Nephron progenitor cell (in vitro differentiated cells): ENCODE results near the gene PDILT.
A peak's percentile ranks its signal among the peaks of the same experiment; 100 is the strongest.

Experiments used
- DNase-seq: peaks from one replicate; pipeline ENCODE4 v3.0.0; 2021
- H3K27ac Mint-ChIP-seq: 2 replicates; pipeline ENCODE4 v1.8.0; 2021; ENCODE audit warnings: mild to moderate bottlenecking, moderate library complexity, mixed read lengths
- H3K27me3 Mint-ChIP-seq: 2 replicates; pipeline ENCODE4 v1.8.0; 2021; ENCODE audit warnings: mild to moderate bottlenecking, low read depth, mixed read lengths; ENCODE audit not compliant: poor library complexity
- H3K36me3 Mint-ChIP-seq: 2 replicates; pipeline ENCODE4 v1.8.0; 2021; ENCODE audit warnings: low read depth, mixed read lengths
- H3K4me1 Mint-ChIP-seq: 2 replicates; pipeline ENCODE4 v1.8.0; 2021; ENCODE audit warnings: mixed read lengths
- H3K4me3 Mint-ChIP-seq: 2 replicates; pipeline ENCODE4 v1.8.0; 2021; ENCODE audit warnings: mild to moderate bottlenecking, moderate library complexity, mixed read lengths
- H3K9me3 Mint-ChIP-seq: 2 replicates; pipeline ENCODE4 v1.8.0; 2021; ENCODE audit warnings: mild to moderate bottlenecking, moderate library complexity, mixed read lengths
- TF ChIP-seq, protein P1 (sequence below): fragments of 200-600 bp; sonication (generic); IDR thresholded peaks from 2 replicates; pipeline ENCODE4 v1.5.0; 2021; ENCODE audit warnings: antibody characterized with exemption

The PDILT gene

GRCh38 chr16:20339744-20340143 lies 64.8 kb downstream of the PDILT start:
- Mint-ChIP-seq H3K36me3 (no peaks in the 10 kb centered on the region), H3K9me3 (peaks cover 10% of the 10 kb centered on the region), H3K27ac (no peak overlapping the region), H3K4me1 (no peaks in the 10 kb centered on the region), H3K27me3 (peaks cover 20% of the 10 kb centered on the region), H3K4me3 (no peak overlapping the region)
- DNase-seq: no peak
- TF ChIP-seq, protein P1, sequence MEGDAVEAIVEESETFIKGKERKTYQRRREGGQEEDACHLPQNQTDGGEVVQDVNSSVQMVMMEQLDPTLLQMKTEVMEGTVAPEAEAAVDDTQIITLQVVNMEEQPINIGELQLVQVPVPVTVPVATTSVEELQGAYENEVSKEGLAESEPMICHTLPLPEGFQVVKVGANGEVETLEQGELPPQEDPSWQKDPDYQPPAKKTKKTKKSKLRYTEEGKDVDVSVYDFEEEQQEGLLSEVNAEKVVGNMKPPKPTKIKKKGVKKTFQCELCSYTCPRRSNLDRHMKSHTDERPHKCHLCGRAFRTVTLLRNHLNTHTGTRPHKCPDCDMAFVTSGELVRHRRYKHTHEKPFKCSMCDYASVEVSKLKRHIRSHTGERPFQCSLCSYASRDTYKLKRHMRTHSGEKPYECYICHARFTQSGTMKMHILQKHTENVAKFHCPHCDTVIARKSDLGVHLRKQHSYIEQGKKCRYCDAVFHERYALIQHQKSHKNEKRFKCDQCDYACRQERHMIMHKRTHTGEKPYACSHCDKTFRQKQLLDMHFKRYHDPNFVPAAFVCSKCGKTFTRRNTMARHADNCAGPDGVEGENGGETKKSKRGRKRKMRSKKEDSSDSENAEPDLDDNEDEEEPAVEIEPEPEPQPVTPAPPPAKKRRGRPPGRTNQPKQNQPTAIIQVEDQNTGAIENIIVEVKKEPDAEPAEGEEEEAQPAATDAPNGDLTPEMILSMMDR: no peak

- Mint-ChIP-seq H3K27ac (no peak overlapping the region), H3K9me3 (peaks cover 10% of the 10 kb centered on the region), H3K27me3 (peaks cover 20% of the 10 kb centered on the region), H3K4me3 (no peak overlapping the region), H3K36me3 (no peaks in the 10 kb centered on the region), H3K4me1 (peaks cover 4% of the 10 kb centered on the region)
- TF ChIP-seq, protein P1: no peak
- DNase-seq: no peak
Measured at GRCh38 chr16:20336955-20337354, 67.6 kb downstream of the PDILT start.

DNA sequence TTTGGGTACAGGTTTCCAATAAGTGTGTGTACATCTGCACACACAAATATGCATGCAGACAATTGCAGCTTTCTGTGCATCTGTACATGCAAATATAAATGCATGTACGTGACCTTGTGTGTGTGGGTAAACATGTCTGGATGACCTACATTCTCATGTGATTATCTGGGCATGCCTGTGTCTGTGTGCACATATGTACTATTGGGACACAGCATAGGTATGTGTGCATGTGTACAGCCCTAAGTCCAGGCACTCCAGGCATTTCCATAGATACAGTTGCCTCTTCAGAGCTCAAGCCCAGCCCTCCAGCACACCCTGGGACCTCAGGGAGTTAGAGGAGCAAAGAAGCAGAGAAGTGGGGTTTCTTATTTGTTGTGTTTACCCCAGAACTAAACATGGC lies 70.1 kb downstream of the PDILT start:
- DNase-seq: no peak
- Mint-ChIP-seq H3K36me3 (no peaks in the 10 kb centered on the region), H3K9me3 (peaks cover 10% of the 10 kb centered on the region), H3K4me3 (no peak overlapping the region), H3K4me1 (peaks cover 4% of the 10 kb centered on the region), H3K27me3 (peaks cover 24% of the 10 kb centered on the region), H3K27ac (no peak overlapping the region)
- TF ChIP-seq, protein P1: no peak

- Mint-ChIP-seq H3K4me3 (no peak overlapping the region), H3K9me3 (peaks cover 10% of the 10 kb centered on the region), H3K27me3 (peaks cover 21% of the 10 kb centered on the region), H3K27ac (no peak overlapping the region), H3K4me1 (peaks cover 4% of the 10 kb centered on the region), H3K36me3 (no peaks in the 10 kb centered on the region)
- DNase-seq: peak; percentile 4
- TF ChIP-seq, protein P1: no peak
Measured at GRCh38 chr16:20333120-20333519, 71.4 kb downstream of the PDILT start.

DNA sequence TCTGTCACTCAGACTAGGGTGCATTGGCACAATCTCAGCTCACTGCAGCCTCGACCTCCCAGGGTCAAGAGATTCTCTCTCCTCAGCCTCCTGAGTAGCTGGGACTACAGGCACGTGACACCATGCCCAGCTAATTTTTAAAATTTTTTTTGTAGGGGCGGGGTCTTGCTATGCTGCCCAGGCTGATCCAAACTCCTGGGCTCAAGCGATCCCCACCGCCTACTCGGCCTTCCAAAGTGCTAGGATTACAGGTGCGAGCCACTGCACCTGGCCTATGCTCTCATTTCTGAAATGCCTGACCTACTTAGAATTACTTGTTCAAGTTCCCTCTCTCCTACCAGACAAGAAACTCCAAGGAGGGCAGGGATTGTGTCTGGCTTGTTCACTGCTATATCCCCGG lies 72.1 kb downstream of the PDILT start:
- TF ChIP-seq, protein P1: no peak

DNA sequence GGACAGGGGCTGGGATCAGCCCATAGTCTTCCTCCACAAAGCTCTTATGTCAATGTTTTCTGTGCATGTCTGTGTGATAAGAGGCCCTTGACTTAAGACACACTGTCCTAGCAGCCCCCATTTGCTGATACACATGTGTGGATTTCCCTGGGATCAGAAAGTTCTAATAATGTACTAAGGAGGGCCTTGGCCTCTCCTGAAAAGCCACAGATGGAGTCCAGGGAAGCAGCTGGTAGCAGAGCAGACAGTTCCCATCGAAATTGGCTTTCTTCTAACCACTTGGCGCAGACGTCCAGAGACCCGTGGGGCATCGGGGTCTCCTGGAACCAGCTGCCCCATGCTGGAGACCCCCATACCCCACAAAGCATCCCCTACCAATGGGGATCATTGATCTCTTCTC lies 72.9 kb downstream of the PDILT start:
- Mint-ChIP-seq H3K9me3 (peaks cover 5% of the 10 kb centered on the region), H3K4me3 (no peak overlapping the region), H3K27me3 (peaks cover 15% of the 10 kb centered on the region), H3K4me1 (peaks cover 4% of the 10 kb centered on the region), H3K36me3 (no peaks in the 10 kb centered on the region), H3K27ac (no peak overlapping the region)
- DNase-seq: no peak
- TF ChIP-seq, protein P1: no peak

More for the DNA sequence above, 72.1 kb downstream of the PDILT start:
- Mint-ChIP-seq H3K27me3 (peaks cover 17% of the 10 kb centered on the region), H3K4me3 (no peak overlapping the region), H3K9me3 (peaks cover 10% of the 10 kb centered on the region), H3K4me1 (peaks cover 4% of the 10 kb centered on the region), H3K27ac (no peak overlapping the region), H3K36me3 (no peaks in the 10 kb centered on the region)
- no peak for DNase-seq
